Embryonic facial prominence (tissue), 1 donor: ENCODE data around the gene SYAP1.
"Not testable (repeated sequence)": the region's sequence is repeated elsewhere in the genome, so short reads cannot be mapped to it uniquely, and the experiment has no call there.

ENCODE experiments used
- DNase-seq: peaks from one replicate; pipeline ENCODE4 v3.0.0-alpha.2; 2016; ENCODE audit errors: extremely low spot score

The SYAP1 gene

DNA sequence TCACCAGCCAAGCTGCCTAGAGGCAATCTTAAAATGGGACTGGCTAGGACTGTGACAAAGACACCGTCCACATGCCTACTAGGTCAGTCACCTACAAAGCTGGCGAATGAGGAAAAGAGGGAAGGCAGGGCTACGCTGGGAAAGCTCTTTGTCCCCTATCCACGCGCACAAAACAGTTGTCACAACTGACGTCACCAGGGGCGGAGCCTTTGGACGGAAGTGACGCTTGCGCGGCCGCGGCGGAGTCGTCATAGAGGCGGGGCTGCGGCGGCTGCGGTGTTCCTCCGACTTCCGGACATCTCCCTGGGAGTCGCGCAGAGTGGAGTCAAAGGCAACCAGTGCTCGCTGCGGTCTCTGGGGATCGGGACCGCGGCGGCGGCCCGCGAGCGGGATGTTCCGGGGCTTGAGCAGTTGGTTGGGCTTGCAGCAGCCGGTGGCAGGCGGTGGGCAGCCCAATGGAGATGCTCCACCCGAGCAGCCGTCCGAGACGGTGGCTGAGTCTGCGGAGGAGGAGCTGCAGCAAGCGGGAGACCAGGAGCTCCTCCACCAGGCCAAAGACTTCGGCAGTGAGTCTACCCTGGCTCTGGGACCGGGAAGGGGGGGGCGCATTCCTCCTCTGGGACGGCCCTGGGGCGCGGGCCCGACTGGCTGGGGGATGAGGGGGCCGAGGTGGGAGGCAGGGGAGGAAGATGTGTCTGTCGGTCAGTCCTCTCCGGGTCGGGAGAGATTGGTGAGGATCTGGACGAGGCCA, at the start of gene SYAP1:
SYAP1 (plus strand) TSS at position 279 of the 751 bp plus-strand sequence; CDS start at position 392, 113 bp downstream.
- DNase-seq, result peak; percentile 88

GRCh38 chrX:16671005-16671404, 48.4 kb upstream of the SYAP1 start:
- peak; percentile 13 for DNase-seq

- DNase-seq, result no peak
Measured at GRCh38 chrX:16678689-16679088, 40.7 kb upstream of the SYAP1 start.

DNA sequence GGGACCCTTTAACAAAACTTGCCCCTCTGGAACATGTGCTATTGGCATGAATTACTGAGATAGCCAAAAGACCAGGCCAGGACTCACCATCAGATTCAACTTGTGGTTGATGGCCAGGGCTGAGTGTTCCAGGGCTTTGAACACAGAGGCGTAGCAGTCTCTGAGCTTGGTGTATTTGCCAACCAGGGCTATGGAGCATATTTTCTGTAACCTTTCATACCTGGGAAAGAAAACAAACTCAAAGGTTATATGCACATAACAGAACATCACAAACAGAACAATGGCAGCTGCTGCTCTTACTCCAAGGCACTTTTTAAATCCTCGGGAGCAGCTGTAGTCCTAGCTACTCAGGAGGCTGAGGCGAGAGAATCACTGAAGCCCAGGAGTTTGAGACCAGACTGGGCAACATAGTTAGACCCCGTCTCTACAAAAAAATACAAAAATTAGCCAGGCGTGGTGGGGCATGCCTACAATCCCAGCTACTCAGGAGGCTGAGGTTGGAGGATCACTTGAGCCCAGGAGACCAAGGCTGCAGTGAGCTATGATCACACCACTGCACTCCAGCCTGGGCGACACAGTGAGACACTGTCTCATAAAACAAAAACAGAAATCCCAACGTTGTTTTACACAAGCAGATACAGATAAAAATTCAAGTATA, 36.3 kb upstream of the SYAP1 start:
- DNase-seq, result no peak

- DNase-seq, result no peak
Measured at GRCh38 chrX:16687514-16687913, 31.9 kb upstream of the SYAP1 start.

DNA sequence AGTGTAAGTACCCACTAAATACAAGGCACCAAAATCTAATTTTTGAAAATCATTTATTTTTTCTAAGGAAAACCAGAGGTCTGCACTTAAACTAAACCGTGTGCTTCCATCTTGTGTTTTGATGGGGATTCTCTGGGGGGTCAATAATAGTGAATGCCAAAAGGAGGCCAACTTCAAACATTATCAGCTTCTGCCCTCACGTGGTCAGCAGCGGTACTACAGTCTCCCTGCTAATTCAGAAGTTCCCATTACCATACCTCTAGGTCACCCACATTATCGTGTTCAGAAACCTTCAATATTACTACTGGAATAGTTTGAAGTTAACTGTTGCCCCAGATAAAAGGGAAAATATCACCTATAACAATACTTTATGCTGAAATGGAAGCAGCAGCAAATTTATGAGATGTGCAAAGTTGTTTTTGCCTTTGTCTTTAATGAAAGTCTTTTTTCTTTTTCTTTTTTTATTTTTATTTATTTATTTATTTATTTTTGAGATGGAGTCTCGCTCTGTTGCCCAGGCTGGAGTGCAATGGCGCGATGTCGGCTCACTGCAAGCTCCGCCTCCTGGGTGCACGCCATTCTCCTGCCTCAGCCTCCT, 24.2 kb upstream of the SYAP1 start:
- peak; percentile 16 for DNase-seq

DNA sequence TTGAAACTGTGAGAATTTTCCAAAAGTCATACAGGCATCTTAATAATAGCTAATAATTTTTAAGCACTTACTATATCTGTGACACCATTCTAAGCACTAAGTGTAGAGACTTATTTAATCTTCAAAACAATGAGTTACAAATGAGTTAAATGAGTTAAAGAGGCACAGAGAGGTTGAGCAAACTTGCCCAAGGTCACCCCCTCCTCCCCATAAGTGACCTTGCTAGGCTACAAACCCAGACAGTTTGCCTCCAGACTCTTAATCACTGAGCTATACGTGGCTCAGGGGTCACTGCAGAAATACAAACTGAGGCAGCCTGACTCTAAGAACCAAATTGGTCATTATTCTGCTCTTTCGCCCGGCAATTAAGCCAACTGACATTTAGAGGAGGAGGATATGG, 22.5 kb upstream of the SYAP1 start:
- DNase-seq, result no peak

- no peak for DNase-seq
Measured at GRCh38 chrX:16699389-16699788, 20.0 kb upstream of the SYAP1 start.

DNA sequence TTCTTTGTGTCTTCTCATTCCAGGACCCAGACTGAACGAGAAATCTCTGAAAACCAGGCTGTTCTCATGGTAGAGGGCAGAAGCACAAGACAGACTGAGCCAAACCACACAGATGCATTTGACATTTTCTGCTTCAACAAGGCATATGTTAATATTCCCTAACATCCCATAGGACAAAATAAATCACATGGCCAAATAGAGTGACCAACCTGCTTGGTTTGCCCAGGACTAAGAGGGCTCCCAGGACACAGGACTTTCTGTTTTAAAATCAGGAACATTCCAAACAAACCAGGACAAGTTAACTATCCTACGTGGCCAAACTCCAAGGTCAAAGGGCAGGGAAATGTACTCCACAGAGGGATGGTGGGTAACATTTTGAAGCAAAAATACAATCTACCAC, 18.7 kb upstream of the SYAP1 start:
- DNase-seq, result no peak

DNA sequence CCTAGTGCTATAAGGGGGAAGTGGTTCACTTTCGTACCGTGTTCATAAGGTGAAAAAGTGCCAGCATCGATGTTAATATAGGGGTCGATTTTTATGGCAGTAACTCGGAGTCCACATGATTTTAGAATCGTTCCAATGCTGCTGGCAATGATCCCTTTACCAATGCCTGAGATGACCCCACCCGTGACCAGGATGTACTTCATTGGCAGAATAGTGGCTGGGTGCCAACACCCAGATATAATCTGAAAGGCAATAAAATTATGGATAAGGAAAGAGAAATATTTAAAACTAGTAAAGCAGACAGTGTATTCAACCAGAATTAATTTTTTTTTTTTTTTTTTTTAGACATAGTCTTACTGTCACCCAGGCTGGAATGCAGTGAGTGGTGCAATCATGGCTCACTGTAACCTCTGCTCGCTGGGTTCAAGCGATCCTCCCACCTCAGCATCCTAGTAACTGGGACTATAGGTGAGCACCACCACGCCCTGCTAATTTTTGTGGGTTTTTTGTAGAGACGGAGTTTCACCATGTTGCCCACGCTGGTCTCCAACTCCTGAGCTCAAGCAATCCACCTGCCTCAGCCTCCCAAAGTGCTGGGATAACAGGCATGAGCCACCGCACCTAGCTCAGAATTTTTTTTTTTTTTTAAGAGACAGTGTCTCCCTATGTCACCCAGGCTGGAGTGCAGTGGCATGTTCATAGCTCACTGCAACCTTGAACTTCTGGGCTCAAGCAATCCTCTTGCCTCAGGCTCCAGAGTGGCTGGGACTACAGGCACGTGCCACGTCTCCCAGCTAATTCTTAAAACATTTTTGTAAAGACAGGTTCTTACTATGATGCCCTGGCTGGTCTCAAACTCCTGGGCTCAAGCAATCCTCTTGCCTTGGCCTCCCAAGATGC, 16.5 kb upstream of the SYAP1 start:
- no peak for DNase-seq

DNA sequence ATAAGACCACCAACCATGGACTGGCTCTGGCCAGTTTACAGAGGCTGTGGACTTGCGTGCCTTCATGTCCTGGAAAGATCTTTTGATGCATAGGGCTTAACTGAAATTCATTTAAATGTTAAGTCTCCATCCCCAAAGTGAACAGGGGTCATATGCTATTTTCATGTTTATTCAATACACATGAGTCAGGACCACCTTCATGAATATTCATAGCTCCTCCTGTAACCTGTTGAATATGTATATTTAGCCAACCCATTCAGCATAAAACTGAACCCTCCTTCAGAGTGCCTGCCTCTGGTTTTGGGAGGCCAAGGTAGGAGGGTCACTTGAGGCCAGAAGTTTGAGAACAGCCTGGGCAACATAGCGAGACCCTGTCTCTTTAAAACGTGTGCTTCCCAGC, 14.0 kb upstream of the SYAP1 start:
- DNase-seq, result no peak

GRCh38 chrX:16708016-16708415, 11.4 kb upstream of the SYAP1 start:
- no peak for DNase-seq

GRCh38 chrX:16711219-16711811, 8.1 kb upstream of the SYAP1 start:
- no peak for DNase-seq

- DNase-seq, result no peak
Measured at GRCh38 chrX:16711893-16712547, 7.4 kb upstream of the SYAP1 start.

DNA sequence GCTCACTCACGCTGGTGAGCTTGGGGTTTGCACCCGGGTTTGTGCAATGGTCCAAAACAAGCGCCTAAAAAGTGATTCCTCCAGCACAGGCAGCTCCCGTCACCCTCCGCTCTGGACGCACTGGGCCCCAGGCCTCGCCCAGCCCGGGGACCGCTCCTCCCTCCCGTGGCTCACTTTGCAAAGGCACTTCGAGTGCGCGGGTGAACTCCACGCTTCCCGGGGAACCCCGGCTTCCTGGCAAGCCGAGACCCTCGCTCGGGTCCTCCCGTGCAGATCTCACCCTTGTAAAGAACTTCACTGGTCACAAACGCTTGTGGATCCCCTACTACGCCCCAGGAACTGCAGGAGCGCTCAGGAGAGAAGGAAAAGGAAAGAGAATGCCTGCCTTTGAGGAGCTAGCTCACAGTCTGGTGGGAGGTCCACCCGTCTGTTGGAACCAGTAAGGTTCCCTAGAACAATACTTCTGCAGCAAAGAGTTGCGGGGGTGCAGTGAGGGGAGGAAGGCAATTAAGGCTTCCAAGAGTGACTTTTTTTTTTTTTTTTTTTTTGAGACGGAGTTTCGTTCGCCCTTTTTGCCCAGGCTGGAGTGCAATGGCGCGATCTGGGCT, 6.8 kb upstream of the SYAP1 start, which contains the start of gene CTPS2:
CTPS2 (minus strand) TSS at position 122 of the 608 bp plus-strand sequence. CDS start 9,767 bp downstream, outside the sequence.
- no peak for DNase-seq

GRCh38 chrX:16714504-16714903, 4.9 kb upstream of the SYAP1 start:
- no peak for DNase-seq

DNA sequence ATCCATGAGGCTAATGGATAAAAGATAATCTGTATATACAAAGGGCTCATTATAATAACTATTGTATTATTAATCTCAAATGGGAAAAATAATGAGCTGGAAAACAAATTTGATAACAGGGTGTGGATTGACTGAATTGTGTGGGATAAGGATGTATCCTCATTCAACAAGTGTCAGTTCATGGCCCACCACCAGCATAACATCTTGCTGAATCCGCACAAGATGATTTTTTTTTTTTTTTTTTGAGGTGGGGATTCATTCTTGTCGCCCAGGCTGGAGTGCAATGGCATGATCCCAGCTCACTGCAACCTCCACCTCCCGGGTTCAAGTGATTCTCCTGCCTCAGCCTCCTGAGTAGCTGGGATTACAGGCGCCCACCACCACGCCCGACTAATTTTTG, 3.8 kb upstream of the SYAP1 start:
- DNase-seq, result not testable (repeated sequence)

DNA sequence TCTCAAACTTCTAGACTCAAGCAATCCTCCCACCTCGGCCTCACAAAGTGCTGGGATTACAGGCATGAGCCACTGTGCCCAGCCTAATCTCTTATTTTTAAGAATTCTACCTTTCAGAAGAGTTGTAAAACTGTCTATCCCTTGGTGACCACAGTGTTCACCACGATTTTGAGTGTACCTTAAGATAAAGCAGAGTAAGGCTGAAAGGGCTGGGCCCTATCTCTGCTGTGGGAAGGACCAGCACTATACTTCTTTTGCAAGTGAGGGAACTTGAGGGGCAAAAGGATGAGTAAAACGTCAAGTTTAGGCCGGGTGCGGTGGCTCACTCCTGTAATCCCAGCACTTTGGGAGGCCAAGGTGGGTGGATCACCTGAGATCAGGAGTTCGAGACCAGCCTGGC, 3.0 kb upstream of the SYAP1 start:
- not testable (repeated sequence) for DNase-seq

- DNase-seq, result no peak
Measured at GRCh38 chrX:16718824-16719333, 533 bp upstream of the SYAP1 start.

DNA sequence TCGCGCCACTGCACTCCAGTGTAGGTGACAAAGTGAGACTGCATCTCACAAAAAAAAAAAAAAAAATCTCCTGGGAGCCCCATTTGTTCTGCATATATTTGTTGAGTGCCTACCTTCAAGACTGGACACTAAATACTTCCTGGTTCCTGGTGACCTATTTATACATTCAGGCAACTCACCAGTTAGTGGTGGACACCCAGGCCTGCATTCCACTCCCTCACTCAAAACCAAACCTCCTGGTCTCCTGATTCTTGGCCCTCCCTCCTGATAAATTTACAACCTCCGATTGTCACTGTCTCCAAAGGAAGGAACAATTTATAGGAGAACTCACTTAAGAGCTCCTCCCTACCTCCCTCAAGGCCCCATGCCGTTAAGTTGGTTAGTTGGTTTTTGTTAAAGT, 3.1 kb downstream of the SYAP1 start:
- DNase-seq, result no peak
